ENCODE measurements around the gene KLK5. TPM values are rescaled to one million over a fixed set of nuclear protein-coding genes. Genes with fewer than 3 reads are reported as not detected.

Gene KLK5
- total and polyA plus RNA-seq, 12 donors: not detected

DNA sequence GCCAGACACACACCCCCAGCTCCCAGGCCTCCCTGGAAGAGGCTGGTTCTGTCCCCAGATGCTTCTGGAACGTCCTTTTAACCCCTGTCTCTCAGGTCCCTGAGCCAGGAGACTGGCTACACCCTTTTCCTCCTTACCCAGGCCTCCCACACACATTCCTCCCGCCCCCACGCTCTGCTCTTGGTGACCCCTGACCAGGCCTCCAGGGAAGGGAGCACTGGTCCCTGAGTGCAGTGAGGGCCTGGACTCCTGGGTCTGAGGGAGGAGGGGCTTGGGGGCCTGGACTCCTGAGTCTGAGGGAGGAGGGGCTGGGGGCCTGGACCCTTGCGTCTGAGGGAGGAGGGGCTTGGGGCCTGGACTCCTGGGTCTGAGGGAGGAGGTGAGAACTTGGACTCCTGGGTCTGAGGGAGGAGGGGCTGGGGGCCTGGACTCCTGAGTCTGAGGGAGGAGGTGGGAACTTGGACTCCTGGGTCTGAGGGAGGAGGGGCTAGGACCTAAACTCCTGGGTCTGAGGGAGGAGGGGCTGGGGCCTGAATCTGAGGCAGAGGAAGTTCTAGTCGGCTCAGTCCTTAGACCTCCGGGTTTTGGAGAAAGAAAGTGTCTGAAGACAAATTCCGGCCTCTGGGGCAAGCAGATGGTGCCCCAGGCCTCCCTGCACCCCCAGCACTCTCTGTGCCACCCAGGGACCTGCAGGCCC is 16.0 kb upstream of the KLK5 start:
- WGBS, 4 donors: 41 to 56% (median 41%) methylated on average over 4 to 7 of the region's 7 CpGs
- TF ChIP-seq, protein P1, sequence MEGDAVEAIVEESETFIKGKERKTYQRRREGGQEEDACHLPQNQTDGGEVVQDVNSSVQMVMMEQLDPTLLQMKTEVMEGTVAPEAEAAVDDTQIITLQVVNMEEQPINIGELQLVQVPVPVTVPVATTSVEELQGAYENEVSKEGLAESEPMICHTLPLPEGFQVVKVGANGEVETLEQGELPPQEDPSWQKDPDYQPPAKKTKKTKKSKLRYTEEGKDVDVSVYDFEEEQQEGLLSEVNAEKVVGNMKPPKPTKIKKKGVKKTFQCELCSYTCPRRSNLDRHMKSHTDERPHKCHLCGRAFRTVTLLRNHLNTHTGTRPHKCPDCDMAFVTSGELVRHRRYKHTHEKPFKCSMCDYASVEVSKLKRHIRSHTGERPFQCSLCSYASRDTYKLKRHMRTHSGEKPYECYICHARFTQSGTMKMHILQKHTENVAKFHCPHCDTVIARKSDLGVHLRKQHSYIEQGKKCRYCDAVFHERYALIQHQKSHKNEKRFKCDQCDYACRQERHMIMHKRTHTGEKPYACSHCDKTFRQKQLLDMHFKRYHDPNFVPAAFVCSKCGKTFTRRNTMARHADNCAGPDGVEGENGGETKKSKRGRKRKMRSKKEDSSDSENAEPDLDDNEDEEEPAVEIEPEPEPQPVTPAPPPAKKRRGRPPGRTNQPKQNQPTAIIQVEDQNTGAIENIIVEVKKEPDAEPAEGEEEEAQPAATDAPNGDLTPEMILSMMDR (IDR thresholded peaks at IDR 0.05): no peak
- no peak for TF ChIP-seq POLR2A (IDR thresholded peaks at IDR 0.05)
- DNase-seq: no peak

DNA sequence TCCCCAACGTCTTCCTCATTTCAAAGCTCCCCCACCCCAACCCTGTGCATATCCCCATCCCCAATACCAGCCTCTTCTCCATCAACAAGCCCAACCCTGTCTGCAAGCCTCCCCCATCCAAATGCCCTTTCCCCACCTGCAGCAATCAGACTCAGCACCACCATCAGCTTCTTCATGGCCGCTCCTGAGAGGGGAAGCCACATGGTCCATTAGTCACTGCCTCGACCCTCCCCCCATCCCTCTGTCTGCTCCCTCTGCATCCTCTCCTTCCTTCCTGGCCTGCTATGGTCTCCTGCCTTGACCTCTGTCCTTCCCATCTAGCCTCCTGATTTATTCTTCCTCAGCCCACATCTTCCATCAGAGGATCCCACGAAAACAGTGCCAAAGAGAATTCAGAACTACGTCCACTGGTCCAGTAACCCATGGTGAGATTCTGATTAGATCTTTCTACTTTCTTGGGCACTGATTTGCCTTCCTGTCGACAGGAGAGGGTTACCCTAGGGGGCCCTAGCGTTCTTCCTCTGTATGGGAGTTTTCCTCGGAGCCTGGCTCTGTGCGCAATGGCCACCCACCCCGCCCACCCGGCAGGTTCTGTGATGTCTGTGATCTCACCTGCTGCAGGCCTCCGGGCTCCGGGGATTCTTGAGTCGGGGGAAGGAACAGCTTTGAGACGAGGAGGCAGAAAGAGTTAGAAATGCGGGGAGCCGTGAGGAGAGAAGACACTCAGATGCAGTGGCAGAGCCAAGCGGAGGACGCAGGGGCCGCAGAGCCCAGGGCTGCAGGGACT is 15.3 kb upstream of the KLK5 start:
- 32 to 40% (median 38%) methylated on average over 14 to 20 of the region's 20 CpGs for WGBS, 4 donors
- no peak for DNase-seq
- peaks cover 6% of the 10 kb centered on the region for H3K27me3 ChIP-seq
- no peaks in the 10 kb centered on the region for H3K9me3 ChIP-seq (replicated peaks in 1 of 3)
- intact Hi-C loops (cut with DNase I): no loop called here
- H3K36me3 ChIP-seq (replicated peaks in 1 of 2): no peaks in the 10 kb centered on the region
- H3K27ac ChIP-seq: no peak overlapping the region
- TF ChIP-seq POLR2A (IDR thresholded peaks at IDR 0.05): no peak
- no peaks in the 10 kb centered on the region for H3K4me1 ChIP-seq (replicated peaks in 1 of 2)
- H3K4me3 ChIP-seq: no peak overlapping the region

More for the DNA sequence above, 16.0 kb upstream of the KLK5 start:
- H3K4me1 ChIP-seq (replicated peaks in 1 of 2): no peaks in the 10 kb centered on the region
- H3K36me3 ChIP-seq (replicated peaks in 1 of 2): no peaks in the 10 kb centered on the region
- no peak overlapping the region for H3K27ac ChIP-seq
- no peaks in the 10 kb centered on the region for H3K9me3 ChIP-seq (replicated peaks in 1 of 3)
- peaks cover 6% of the 10 kb centered on the region for H3K27me3 ChIP-seq
- intact Hi-C loops (cut with DNase I): no loop called here
- H3K4me3 ChIP-seq: no peak overlapping the region

DNA sequence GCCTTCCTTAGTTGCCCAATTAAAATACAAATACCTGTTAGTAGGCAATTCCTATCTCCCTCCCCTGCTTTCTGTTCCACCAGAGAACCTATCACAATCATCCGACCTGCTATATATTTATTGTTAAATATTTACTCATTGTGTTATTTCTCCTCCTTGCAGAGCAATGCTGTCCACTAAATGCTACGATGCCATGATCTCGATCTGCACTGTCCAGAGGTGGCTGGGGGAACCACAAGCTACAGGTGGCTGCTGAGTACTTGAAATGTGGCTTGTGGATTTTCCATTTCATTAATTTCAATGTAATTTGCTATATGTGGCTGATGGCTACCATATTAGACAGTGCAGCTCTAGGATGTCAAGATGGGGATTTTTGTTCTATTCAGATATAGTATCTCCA is 11.4 kb upstream of the KLK5 start:
- Histone ChIP-seq H3K9me3 (replicated peaks in 1 of 3) (no peaks in the 10 kb centered on the region), H3K27ac (no peak overlapping the region), H3K27me3 (peaks cover 6% of the 10 kb centered on the region), H3K4me1 (replicated peaks in 1 of 2) (no peaks in the 10 kb centered on the region), H3K36me3 (replicated peaks in 1 of 2) (no peaks in the 10 kb centered on the region), H3K4me3 (no peak overlapping the region)
- 73 to 82% (median 76%) methylated on average over 3 of the region's 3 CpGs for WGBS, 4 donors
- TF ChIP-seq, protein P1 (IDR thresholded peaks at IDR 0.05): no peak
- TF ChIP-seq POLR2A (IDR thresholded peaks at IDR 0.05): no peak
- intact Hi-C loops (cut with DNase I): no loop called here
- DNase-seq: no peak

DNA sequence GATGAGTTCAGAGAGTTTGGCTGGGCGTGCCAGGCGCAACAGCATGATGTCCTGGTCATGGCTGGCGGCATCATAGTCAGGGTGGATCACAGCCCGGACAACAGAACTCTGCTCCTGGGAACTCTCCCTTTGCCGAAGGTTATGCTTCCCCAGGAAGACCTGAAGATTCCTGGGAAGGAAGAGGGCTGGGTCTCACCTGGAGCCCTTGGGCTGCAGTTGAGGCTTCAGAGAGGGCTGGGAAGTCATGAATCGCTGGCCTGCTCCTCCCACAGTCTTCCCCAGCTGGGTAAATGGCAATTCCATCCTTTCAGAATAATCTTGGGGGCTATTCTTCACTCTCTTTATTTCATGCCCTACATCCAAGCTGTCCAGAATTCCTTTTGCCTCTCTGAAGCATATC is 10.5 kb upstream of the KLK5 start:
- H3K9me3 ChIP-seq (replicated peaks in 1 of 3): no peaks in the 10 kb centered on the region
- H3K27me3 ChIP-seq: peaks cover 2% of the 10 kb centered on the region
- no peaks in the 10 kb centered on the region for H3K36me3 ChIP-seq (replicated peaks in 1 of 2)
- no peaks in the 10 kb centered on the region for H3K4me1 ChIP-seq (replicated peaks in 1 of 2)
- DNase-seq: no peak
- TF ChIP-seq, protein P1 (IDR thresholded peaks at IDR 0.05): no peak
- no peak for TF ChIP-seq POLR2A (IDR thresholded peaks at IDR 0.05)
- intact Hi-C loops (cut with DNase I): no loop called here
- H3K27ac ChIP-seq: no peak overlapping the region
- no peak overlapping the region for H3K4me3 ChIP-seq
- WGBS, 4 donors: 79 to 87% (median 85%) methylated on average over 3 to 6 of the region's 6 CpGs
